Left lung (tissue), 10 donors: ENCODE measurements around the gene LRRC70. TPM values are rescaled to one million over a fixed set of nuclear protein-coding genes. Genes with fewer than 3 reads are reported as not detected.
A peak's percentile ranks its signal among the peaks of the same experiment; 100 is the strongest.

Experiments
- ATAC-seq: fragments of 200-7000 bp; cut with Tn5 transposase; one replicate; pipeline ENCODE4 v1.9.1; 2020; ENCODE audit warnings: moderate library complexity
- DNase-seq, 4 donors: peaks; one replicate each; pipeline ENCODE4 v3.0.0-alpha.2; 2013 to 2020
- H3K27ac ChIP-seq, 2 donors: fragments of 200-600 bp; sonication (generic) in 1 of 2; one replicate each; pipeline versions ENCODE4 v1.5.0 to v1.8.0; 2020 to 2021
- H3K27me3 ChIP-seq, 2 donors: fragments of 200-600 bp; sonication (generic) in 1 of 2; one replicate each; pipeline versions ENCODE4 v1.5.0 to v1.8.0; 2020 to 2021
- H3K36me3 ChIP-seq, 2 donors: fragments of 200-600 bp; sonication (generic) in 1 of 2; one replicate each; pipeline versions ENCODE4 v1.5.0 to v1.8.0; 2020 to 2021
- H3K4me1 ChIP-seq, 2 donors: fragments of 200-600 bp; one replicate each; pipeline ENCODE4 v1.8.0; 2021
- H3K4me3 ChIP-seq, 2 donors: fragments of 200-600 bp; sonication (generic) in 1 of 2; one replicate each; pipeline versions ENCODE4 v1.5.0 to v1.8.0; 2020 to 2021; ENCODE audit warnings: mild to moderate bottlenecking in 1 of 2
- H3K9me3 ChIP-seq, 2 donors: fragments of 200-600 bp; sonication (generic) in 1 of 2; one replicate each; pipeline versions ENCODE4 v1.5.0 to v1.8.0; 2020 to 2021
- intact Hi-C, 2 donors: fragments of 100-400 bp; cut with DNase I; formaldehyde crosslinking; loops; one replicate each; pipeline versions ENCODE4 v1.11.2 to v1.14.2; 2022
- polyA plus RNA-seq, 6 donors: library from polyadenylated mRNA; unstranded; fragments of 120-200 nt; gene quantifications; one replicate each; pipeline ENCODE4 v1.2.1, GENCODE V29; 2013; ENCODE audit not compliant: insufficient read length in 6 of 6
- total RNA-seq, 2 donors: library from RNA; stranded (reverse); fragmentation: NEBNext Ultra II Directional; extraction: Animal tissue kit (Norgen Biotek cat#: 25700); gene quantifications; one replicate each; pipeline ENCODE4 v1.2.1, GENCODE V29; 2021
- TF ChIP-seq, protein P1 (sequence below), 2 donors: fragments of 200-600 bp; sonication (generic) in 1 of 2; IDR thresholded peaks; one replicate each; pipeline versions ENCODE4 v1.5.0 to v1.8.0; 2021; ENCODE audit warnings: antibody characterized with exemption in 2 of 2
- donor health status: DM: no; HTN: yes; CAD: no.
- donor health status: DM: no; HTN: no; CAD: no.

LRRC70 gene
- total and polyA plus RNA-seq, 8 donors = 1.1 to 11.8 (median 7.7) TPM

- Histone ChIP-seq H3K4me1 (peaks cover 0 to 11% of the 10 kb centered on the region in 2 donors), H3K27ac (peak overlapping the region in 1 of 2 donors; percentile 63), H3K4me3 (no peak overlapping the region), H3K27me3 (no peaks in the 10 kb centered on the region), H3K9me3 (no peaks in the 10 kb centered on the region), H3K36me3 (no peaks in the 10 kb centered on the region)
- intact Hi-C loops = no loop called here
- TF ChIP-seq, protein P1, sequence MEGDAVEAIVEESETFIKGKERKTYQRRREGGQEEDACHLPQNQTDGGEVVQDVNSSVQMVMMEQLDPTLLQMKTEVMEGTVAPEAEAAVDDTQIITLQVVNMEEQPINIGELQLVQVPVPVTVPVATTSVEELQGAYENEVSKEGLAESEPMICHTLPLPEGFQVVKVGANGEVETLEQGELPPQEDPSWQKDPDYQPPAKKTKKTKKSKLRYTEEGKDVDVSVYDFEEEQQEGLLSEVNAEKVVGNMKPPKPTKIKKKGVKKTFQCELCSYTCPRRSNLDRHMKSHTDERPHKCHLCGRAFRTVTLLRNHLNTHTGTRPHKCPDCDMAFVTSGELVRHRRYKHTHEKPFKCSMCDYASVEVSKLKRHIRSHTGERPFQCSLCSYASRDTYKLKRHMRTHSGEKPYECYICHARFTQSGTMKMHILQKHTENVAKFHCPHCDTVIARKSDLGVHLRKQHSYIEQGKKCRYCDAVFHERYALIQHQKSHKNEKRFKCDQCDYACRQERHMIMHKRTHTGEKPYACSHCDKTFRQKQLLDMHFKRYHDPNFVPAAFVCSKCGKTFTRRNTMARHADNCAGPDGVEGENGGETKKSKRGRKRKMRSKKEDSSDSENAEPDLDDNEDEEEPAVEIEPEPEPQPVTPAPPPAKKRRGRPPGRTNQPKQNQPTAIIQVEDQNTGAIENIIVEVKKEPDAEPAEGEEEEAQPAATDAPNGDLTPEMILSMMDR (IDR thresholded peaks at IDR 0.05) = no peak
- ATAC-seq (no peak), DNase-seq (no peak)
These were observed 7.1 kb downstream of the LRRC70 start for GRCh38 chr5:62585751-62586150.

DNA sequence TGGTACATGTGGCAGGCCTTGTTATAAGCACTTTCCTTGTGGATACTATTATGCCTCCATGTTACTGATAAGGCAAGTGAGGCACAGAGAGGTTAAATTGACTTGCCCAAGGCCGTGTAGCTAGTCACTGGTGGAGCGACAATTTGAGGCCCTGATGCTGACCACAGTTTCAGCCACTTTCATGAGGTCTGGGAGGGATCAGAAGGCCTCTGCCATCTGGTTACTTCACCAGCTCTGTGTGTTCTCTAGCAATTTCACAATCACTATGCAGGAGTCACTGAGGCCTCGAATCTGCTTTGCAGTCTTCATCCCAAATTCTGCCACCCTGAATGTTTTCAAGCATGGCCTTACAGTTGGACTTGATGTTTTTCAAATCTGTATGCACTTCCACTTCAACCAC is 9.1 kb downstream of the LRRC70 start:
- no peak overlapping the region for H3K4me3 ChIP-seq
- peaks cover 0 to 11% of the 10 kb centered on the region in 2 donors for H3K4me1 ChIP-seq
- TF ChIP-seq, protein P1 (IDR thresholded peaks at IDR 0.05) = no peak
- H3K27me3 ChIP-seq = no peaks in the 10 kb centered on the region
- DNase-seq = no peak
- peaks cover 0 to 12% of the 10 kb centered on the region in 2 donors for H3K36me3 ChIP-seq
- H3K9me3 ChIP-seq = no peaks in the 10 kb centered on the region
- intact Hi-C loops = no loop called here
- ATAC-seq = no peak
- H3K27ac ChIP-seq = no peak overlapping the region

- Histone ChIP-seq H3K4me3 (no peak overlapping the region), H3K27ac (no peak overlapping the region), H3K27me3 (no peaks in the 10 kb centered on the region), H3K9me3 (no peaks in the 10 kb centered on the region), H3K36me3 (peaks cover 0 to 12% of the 10 kb centered on the region in 2 donors), H3K4me1 (peaks cover 0 to 11% of the 10 kb centered on the region in 2 donors)
- ATAC-seq (no peak), DNase-seq (no peak)
- intact Hi-C loops = no loop called here
- TF ChIP-seq, protein P1 (IDR thresholded peaks at IDR 0.05) = no peak
These were observed 10.0 kb downstream of the LRRC70 start for GRCh38 chr5:62588668-62589067.

GRCh38 chr5:62589504-62589903 is 10.9 kb downstream of the LRRC70 start:
- ATAC-seq (no peak), DNase-seq (no peak)
- Histone ChIP-seq H3K27ac (no peak overlapping the region), H3K4me1 (peaks cover 0 to 11% of the 10 kb centered on the region in 2 donors), H3K9me3 (no peaks in the 10 kb centered on the region), H3K27me3 (no peaks in the 10 kb centered on the region), H3K4me3 (no peak overlapping the region), H3K36me3 (peaks cover 0 to 12% of the 10 kb centered on the region in 2 donors)
- TF ChIP-seq, protein P1 (IDR thresholded peaks at IDR 0.05) = no peak
- intact Hi-C loops = no loop called here

DNA sequence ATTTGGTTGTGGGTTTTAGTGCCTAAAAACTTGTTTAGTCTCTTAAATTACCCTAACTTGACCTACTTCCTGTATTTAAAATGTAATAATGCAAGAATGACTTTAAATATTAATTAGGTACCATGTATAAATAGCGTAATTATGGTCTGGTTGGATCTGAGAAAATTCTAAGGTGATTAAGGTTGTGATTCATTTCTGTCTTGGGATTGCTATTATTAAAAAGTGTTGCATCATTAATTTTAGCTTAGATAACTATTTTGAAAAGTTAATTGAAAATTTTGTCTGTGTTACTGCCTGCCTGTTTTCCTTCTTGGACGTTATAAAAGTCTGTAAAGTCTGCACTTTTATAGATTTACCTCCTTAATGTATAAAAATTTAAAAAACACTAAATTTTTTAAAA is 11.8 kb downstream of the LRRC70 start:
- no peak for DNase-seq
- H3K9me3 ChIP-seq = no peaks in the 10 kb centered on the region
- peaks cover 0 to 2% of the 10 kb centered on the region in 2 donors for H3K4me1 ChIP-seq
- H3K36me3 ChIP-seq = peaks cover 0 to 12% of the 10 kb centered on the region in 2 donors
- intact Hi-C loops = no loop called here
- H3K27ac ChIP-seq = no peak overlapping the region
- no peak for ATAC-seq
- TF ChIP-seq, protein P1 (IDR thresholded peaks at IDR 0.05) = no peak
- no peak overlapping the region for H3K4me3 ChIP-seq
- H3K27me3 ChIP-seq = no peaks in the 10 kb centered on the region
